ENCODE measurements around the gene IL17RD. TPM values are rescaled to one million over a fixed set of nuclear protein-coding genes. Genes with fewer than 3 reads are reported as not detected.

IL17RD gene
- total RNA-seq, 1 donor from 2014 or later = 0.26 TPM

- no peak overlapping the region for H3K4me3 Mint-ChIP-seq
- intact Hi-C loops (cut with micrococcal nuclease) = no loop called here
- H3K9me3 Mint-ChIP-seq = no peaks in the 10 kb centered on the region
- no peak for DNase-seq
- peaks cover 7% of the 10 kb centered on the region for H3K27me3 Mint-ChIP-seq
- no peaks in the 10 kb centered on the region for H3K4me1 Mint-ChIP-seq
- no peaks in the 10 kb centered on the region for H3K36me3 Mint-ChIP-seq (ENCODE audit: low read depth)
- no peak overlapping the region for H3K27ac Mint-ChIP-seq
Measured at GRCh38 chr3:57052662-57053061, 112.5 kb downstream of the IL17RD start.

GRCh38 chr3:57048728-57049127 is 116.4 kb downstream of the IL17RD start:
- DNase-seq = no peak
- H3K27ac Mint-ChIP-seq = no peak overlapping the region
- no peaks in the 10 kb centered on the region for H3K9me3 Mint-ChIP-seq
- no peak overlapping the region for H3K4me3 Mint-ChIP-seq
- H3K36me3 Mint-ChIP-seq (ENCODE audit: low read depth) = no peaks in the 10 kb centered on the region
- no peaks in the 10 kb centered on the region for H3K4me1 Mint-ChIP-seq
- intact Hi-C loops (cut with micrococcal nuclease) = no loop called here
- H3K27me3 Mint-ChIP-seq = peaks cover 9% of the 10 kb centered on the region

GRCh38 chr3:57048052-57048671 is 117.0 kb downstream of the IL17RD start:
- Mint-ChIP-seq H3K9me3 (no peaks in the 10 kb centered on the region), H3K27me3 (peaks cover 9% of the 10 kb centered on the region), H3K36me3 (ENCODE audit: low read depth) (no peaks in the 10 kb centered on the region), H3K27ac (no peak overlapping the region), H3K4me1 (no peaks in the 10 kb centered on the region), H3K4me3 (no peak overlapping the region)
- no peak for DNase-seq
- intact Hi-C loops (cut with micrococcal nuclease) = no loop called here

GRCh38 chr3:57046101-57046765 is 118.9 kb downstream of the IL17RD start:
- intact Hi-C loops (cut with micrococcal nuclease) = no loop called here
- Mint-ChIP-seq H3K27me3 (peaks cover 9% of the 10 kb centered on the region), H3K36me3 (ENCODE audit: low read depth) (no peaks in the 10 kb centered on the region), H3K4me3 (no peak overlapping the region), H3K27ac (no peak overlapping the region), H3K9me3 (no peaks in the 10 kb centered on the region), H3K4me1 (no peaks in the 10 kb centered on the region)
- DNase-seq = no peak

GRCh38 chr3:57043518-57043917 is 121.6 kb downstream of the IL17RD start:
- no peak for DNase-seq
- peaks cover 14% of the 10 kb centered on the region for H3K27me3 Mint-ChIP-seq
- H3K9me3 Mint-ChIP-seq = no peaks in the 10 kb centered on the region
- intact Hi-C loops (cut with micrococcal nuclease) = no loop called here
- no peaks in the 10 kb centered on the region for H3K36me3 Mint-ChIP-seq (ENCODE audit: low read depth)
- peaks cover 2% of the 10 kb centered on the region for H3K4me1 Mint-ChIP-seq
- no peak overlapping the region for H3K4me3 Mint-ChIP-seq
- no peak overlapping the region for H3K27ac Mint-ChIP-seq

GRCh38 chr3:57041674-57042073 is 123.5 kb downstream of the IL17RD start:
- intact Hi-C loops (cut with micrococcal nuclease) = no loop called here
- Mint-ChIP-seq H3K4me1 (peaks cover 2% of the 10 kb centered on the region), H3K4me3 (no peak overlapping the region), H3K27me3 (peaks cover 8% of the 10 kb centered on the region), H3K9me3 (no peaks in the 10 kb centered on the region), H3K36me3 (ENCODE audit: low read depth) (no peaks in the 10 kb centered on the region), H3K27ac (no peak overlapping the region)
- no peak for DNase-seq

Other genes starting within 250 kb of the IL17RD start
- not detected in 2 replicates for gene SPATA12, start 104.7 kb downstream of the IL17RD start, total RNA-seq
- gene HESX1, start 34.6 kb upstream of the IL17RD start, total RNA-seq = 0.24 and 0.63 TPM in 2 replicates
- gene APPL1, start 62.4 kb upstream of the IL17RD start, total RNA-seq = 40.4 and 44.8 TPM in 2 replicates
- gene ASB14, start 127.3 kb upstream of the IL17RD start, total RNA-seq = not detected in 2 replicates